Tibial nerve (tissue), 4 donors: ENCODE data around the gene AGGF1.

ENCODE experiments used
- EP300 ChIP-seq, 2 donors: sonication (generic); formaldehyde crosslinking; IDR thresholded peaks; one replicate each; pipeline ENCODE4 v1.6.1; 2017; ENCODE audit warnings: antibody characterized with exemption in 2 of 2, mild to moderate bottlenecking in 1 of 2
- POLR2A ChIP-seq, 2 donors: fragments of 450-650 bp; IDR thresholded peaks; one replicate each; pipeline ENCODE4 v1.6.1; 2017; ENCODE audit warnings: antibody characterized with exemption in 2 of 2, mild to moderate bottlenecking in 2 of 2, moderate library complexity in 2 of 2
- TF ChIP-seq, protein P1 (sequence below), 5 experiments: fragments of 200-600 bp in 3 of 5; fragments of 450-650 bp in 2 of 5; sonication (generic) in 3 of 5; IDR thresholded peaks; one replicate each; pipeline ENCODE4 v1.5.1; 2016 to 2019; ENCODE audit warnings: antibody characterized with exemption in 5 of 5, mild to moderate bottlenecking in 3 of 5, moderate library complexity in 2 of 5

DNA sequence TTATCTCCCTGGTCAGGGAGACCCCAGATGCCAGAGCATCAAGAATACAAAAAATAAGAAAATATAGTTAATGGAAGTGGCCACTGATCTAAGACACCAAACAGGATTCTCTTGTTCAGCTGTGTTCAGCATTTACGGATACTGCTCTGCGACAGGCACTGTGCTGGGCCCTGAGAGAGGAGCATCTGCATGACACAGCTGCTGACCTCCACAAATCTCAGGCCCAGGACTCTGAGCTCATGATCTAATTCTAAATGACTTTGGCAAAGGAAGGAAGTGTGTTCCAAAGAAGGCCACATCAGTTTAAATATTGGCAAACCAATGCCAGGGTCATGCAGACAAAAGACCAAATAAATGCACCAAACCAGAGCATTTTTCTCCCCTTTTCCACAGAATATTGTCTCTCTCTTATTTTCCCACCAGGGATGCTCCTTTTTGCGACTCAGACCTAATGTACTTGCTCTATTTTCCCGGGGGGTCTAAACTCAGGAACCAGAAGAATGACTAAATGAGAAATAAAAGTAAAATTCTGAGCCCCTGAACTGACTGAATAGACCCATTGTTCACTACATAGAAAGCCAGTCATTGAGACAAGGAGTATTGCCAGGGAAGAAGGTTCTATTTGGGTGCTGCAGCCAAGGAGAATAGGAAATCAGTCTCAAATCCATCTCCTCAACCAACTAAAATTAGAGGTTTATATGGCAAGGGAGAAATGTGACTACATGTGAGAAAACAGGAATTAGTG, 1.4 kb upstream of the AGGF1 start:
- TF ChIP-seq, protein P1, sequence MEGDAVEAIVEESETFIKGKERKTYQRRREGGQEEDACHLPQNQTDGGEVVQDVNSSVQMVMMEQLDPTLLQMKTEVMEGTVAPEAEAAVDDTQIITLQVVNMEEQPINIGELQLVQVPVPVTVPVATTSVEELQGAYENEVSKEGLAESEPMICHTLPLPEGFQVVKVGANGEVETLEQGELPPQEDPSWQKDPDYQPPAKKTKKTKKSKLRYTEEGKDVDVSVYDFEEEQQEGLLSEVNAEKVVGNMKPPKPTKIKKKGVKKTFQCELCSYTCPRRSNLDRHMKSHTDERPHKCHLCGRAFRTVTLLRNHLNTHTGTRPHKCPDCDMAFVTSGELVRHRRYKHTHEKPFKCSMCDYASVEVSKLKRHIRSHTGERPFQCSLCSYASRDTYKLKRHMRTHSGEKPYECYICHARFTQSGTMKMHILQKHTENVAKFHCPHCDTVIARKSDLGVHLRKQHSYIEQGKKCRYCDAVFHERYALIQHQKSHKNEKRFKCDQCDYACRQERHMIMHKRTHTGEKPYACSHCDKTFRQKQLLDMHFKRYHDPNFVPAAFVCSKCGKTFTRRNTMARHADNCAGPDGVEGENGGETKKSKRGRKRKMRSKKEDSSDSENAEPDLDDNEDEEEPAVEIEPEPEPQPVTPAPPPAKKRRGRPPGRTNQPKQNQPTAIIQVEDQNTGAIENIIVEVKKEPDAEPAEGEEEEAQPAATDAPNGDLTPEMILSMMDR (IDR thresholded peaks at IDR 0.05), result no peak
- no peak for TF ChIP-seq POLR2A (IDR thresholded peaks at IDR 0.05)
- no peak for TF ChIP-seq EP300 (IDR thresholded peaks at IDR 0.05)
